Neuron (in vitro differentiated cells): ENCODE data around the gene SPINK6.

ENCODE experiments used
- H2AFZ ChIP-seq: one replicate; pipeline ENCODE4 v1.6.1; 2013; ENCODE audit warnings: low read depth, mild to moderate bottlenecking, inconsistent platforms, low read length, moderate library complexity
- H3K27me3 ChIP-seq: one replicate; pipeline ENCODE4 v1.6.1; 2013; ENCODE audit warnings: low read length; ENCODE audit not compliant: insufficient read depth
- H3K36me3 ChIP-seq: one replicate; pipeline ENCODE4 v1.6.1; 2013; ENCODE audit warnings: low read length; ENCODE audit not compliant: insufficient read depth
- H3K4me1 ChIP-seq: one replicate; pipeline ENCODE4 v1.6.1; 2013; ENCODE audit warnings: low read length; ENCODE audit not compliant: insufficient read depth
- H3K4me3 ChIP-seq: 2 replicates; pipeline ENCODE4 v1.5.1; 2013; ENCODE audit warnings: mild to moderate bottlenecking, low read length, moderate library complexity
- H3K9me3 ChIP-seq: one replicate; pipeline ENCODE4 v1.6.1; 2013; ENCODE audit warnings: low read length

The SPINK6 gene

GRCh38 chr5:148238418-148238794 is 35.6 kb downstream of the SPINK6 start, which contains the start of gene MARCOL:
Gene MARCOL, plus strand, starts transcription at chr5:148238525. Its CDS starts 73 bp downstream, at chr5:148238598.
- Histone ChIP-seq H3K9me3 (no peaks in the 10 kb centered on the region), H3K36me3 (no peaks in the 10 kb centered on the region), H2AFZ (no peak within 1 kb of the TSS)

GRCh38 chr5:148248894-148249293 is 46.1 kb downstream of the SPINK6 start:
- Histone ChIP-seq H3K4me3 (no peak overlapping the region), H3K4me1 (no peaks in the 10 kb centered on the region), H3K27me3 (no peaks in the 10 kb centered on the region), H2AFZ (no peak overlapping the region), H3K36me3 (no peaks in the 10 kb centered on the region), H3K9me3 (no peaks in the 10 kb centered on the region)

More at GRCh38 chr5:148238418-148238794, 35.6 kb downstream of the SPINK6 start, which contains the start of gene MARCOL:
- no peak within 1 kb of the TSS for H3K4me3 ChIP-seq
- no peaks in the 10 kb centered on the region for H3K4me1 ChIP-seq
- H3K27me3 ChIP-seq: no peaks in the 10 kb centered on the region

- no peaks in the 10 kb centered on the region for H3K4me1 ChIP-seq
- H3K4me3 ChIP-seq: no peak overlapping the region
- no peaks in the 10 kb centered on the region for H3K27me3 ChIP-seq
- no peaks in the 10 kb centered on the region for H3K9me3 ChIP-seq
- no peaks in the 10 kb centered on the region for H3K36me3 ChIP-seq
- H2AFZ ChIP-seq: no peak overlapping the region
These were observed 52.6 kb downstream of the SPINK6 start for GRCh38 chr5:148255456-148255855.

- Histone ChIP-seq H3K4me3 (no peak overlapping the region), H3K27me3 (no peaks in the 10 kb centered on the region), H3K36me3 (no peaks in the 10 kb centered on the region), H2AFZ (no peak overlapping the region), H3K4me1 (no peaks in the 10 kb centered on the region), H3K9me3 (no peaks in the 10 kb centered on the region)
These were observed 56.4 kb downstream of the SPINK6 start for GRCh38 chr5:148259288-148259687.

GRCh38 chr5:148261221-148261620 is 58.4 kb downstream of the SPINK6 start:
- Histone ChIP-seq H3K4me3 (no peak overlapping the region), H2AFZ (no peak overlapping the region), H3K4me1 (no peaks in the 10 kb centered on the region), H3K9me3 (no peaks in the 10 kb centered on the region), H3K36me3 (no peaks in the 10 kb centered on the region), H3K27me3 (no peaks in the 10 kb centered on the region)
